GM23338 (cell line): ENCODE results near the gene RALBP1. TPM values are rescaled to one million over a fixed set of nuclear protein-coding genes. Genes with fewer than 3 reads are reported as not detected.

ENCODE experiments used
- ATAC-seq: fragments of 200-7000 bp; cut with Tn5 transposase; 3 replicates; pipeline ENCODE4 v1.9.1; 2020
- DNase-seq: peaks from one replicate; pipeline ENCODE4 v3.0.0-alpha.2; 2015; ENCODE audit warnings: low spot score
- H2AFZ ChIP-seq: fragments of 200-600 bp; sonication (generic); 2 replicates; pipeline ENCODE4 v1.8.0; 2016; ENCODE audit warnings: antibody characterized with exemption, mild to moderate bottlenecking, moderate library complexity
- H3F3A ChIP-seq: fragments of 200-600 bp; sonication (generic); replicated peaks from 2 replicates; pipeline ENCODE4 v1.8.0; 2017; ENCODE audit warnings: antibody characterized with exemption, mixed run types, low read depth
- H3K27ac ChIP-seq: fragments of 200-600 bp; sonication (generic); 2 replicates; pipeline ENCODE4 v1.6.1; 2016; ENCODE audit warnings: low read depth
- H3K27me3 ChIP-seq: fragments of 200-600 bp; sonication (generic); 2 replicates; pipeline ENCODE4 v1.8.0; 2016; ENCODE audit warnings: mild to moderate bottlenecking, mixed run types, moderate library complexity; ENCODE audit not compliant: insufficient read depth
- H3K36me3 ChIP-seq: fragments of 200-600 bp; sonication (generic); 2 replicates; pipeline ENCODE4 v1.8.0; 2016; ENCODE audit warnings: mild to moderate bottlenecking; ENCODE audit not compliant: insufficient read depth
- H3K4me1 ChIP-seq: fragments of 200-600 bp; sonication (generic); 2 replicates; pipeline ENCODE4 v1.8.0; 2016; ENCODE audit warnings: mild to moderate bottlenecking, moderate library complexity; ENCODE audit not compliant: insufficient read depth
- H3K4me2 ChIP-seq: fragments of 200-600 bp; sonication (generic); 2 replicates; pipeline ENCODE4 v1.7.1; 2017; ENCODE audit warnings: mixed run types
- H3K4me3 ChIP-seq: fragments of 200-600 bp; sonication (generic); 2 replicates; pipeline ENCODE4 v1.6.1; 2016; ENCODE audit warnings: mixed run types
- H3K79me2 ChIP-seq: fragments of 200-600 bp; sonication (generic); replicated peaks from 2 replicates; pipeline ENCODE4 v1.8.0; 2017; ENCODE audit warnings: mild to moderate bottlenecking; ENCODE audit not compliant: insufficient read depth
- H3K9me2 ChIP-seq: fragments of 200-600 bp; sonication (generic); 2 replicates; pipeline ENCODE4 v1.8.0; 2017; ENCODE audit not compliant: insufficient read depth
- H4K20me1 ChIP-seq: fragments of 200-600 bp; sonication (generic); replicated peaks from 2 replicates; pipeline ENCODE4 v1.8.0; 2017; ENCODE audit warnings: mild to moderate bottlenecking; ENCODE audit not compliant: insufficient read depth
- H3K27ac Mint-ChIP-seq: 2 replicates; pipeline ENCODE4 v1.8.0; 2020; ENCODE audit warnings: inconsistent platforms, mild to moderate bottlenecking, moderate library complexity, mixed read lengths
- H3K27me3 Mint-ChIP-seq: 3 replicates; pipeline ENCODE4 v1.8.0; 2022; ENCODE audit warnings: low read depth, mild to moderate bottlenecking, moderate library complexity, mixed read lengths, inconsistent platforms; ENCODE audit not compliant: insufficient read depth, poor library complexity
- H3K36me3 Mint-ChIP-seq: 3 replicates; pipeline ENCODE4 v1.8.0; 2021; ENCODE audit warnings: low read depth, mild to moderate bottlenecking, inconsistent platforms, moderate library complexity, mixed read lengths
- H3K4me1 Mint-ChIP-seq: 3 replicates; pipeline ENCODE4 v1.8.0; 2020; ENCODE audit warnings: mild to moderate bottlenecking, inconsistent platforms, mixed read lengths
- H3K4me3 Mint-ChIP-seq: 3 replicates; pipeline ENCODE4 v1.8.0; 2021; ENCODE audit warnings: moderate library complexity, mild to moderate bottlenecking, inconsistent platforms, mixed read lengths
- H3K9me3 Mint-ChIP-seq: 3 replicates; pipeline ENCODE4 v1.8.0; 2020; ENCODE audit warnings: moderate library complexity, mild to moderate bottlenecking, inconsistent platforms, mixed read lengths
- CREB1 ChIP-seq: fragments of 250-450 bp; sonication (Bioruptor Pico); IDR thresholded peaks from 2 replicates; pipeline ENCODE4 v1.5.0; 2020; ENCODE audit warnings: low read depth, mild to moderate bottlenecking, moderate library complexity
- ETS1 ChIP-seq: IDR thresholded peaks from 2 replicates; pipeline ENCODE4 v1.6.1; 2016; ENCODE audit warnings: antibody characterized with exemption
- EZH2 ChIP-seq: fragments of 200-600 bp; sonication (generic); IDR thresholded peaks from one replicate; pipeline ENCODE4 v1.8.0; 2017; ENCODE audit warnings: antibody characterized with exemption, mild to moderate bottlenecking, low read depth; ENCODE audit not compliant: unreplicated experiment
- EZH2phosphoT487 ChIP-seq: fragments of 200-600 bp; sonication (generic); IDR thresholded peaks from one replicate; pipeline ENCODE4 v1.8.1; 2018; ENCODE audit warnings: antibody characterized with exemption; ENCODE audit not compliant: unreplicated experiment
- JUNB ChIP-seq: IDR thresholded peaks from one replicate; pipeline ENCODE4 v1.6.1; 2016; ENCODE audit warnings: antibody characterized with exemption; ENCODE audit not compliant: unreplicated experiment
- NANOG ChIP-seq: IDR thresholded peaks from 2 replicates; pipeline ENCODE4 v1.6.1; 2016; ENCODE audit warnings: antibody characterized with exemption, borderline replicate concordance
- POLR2AphosphoS5 ChIP-seq: IDR thresholded peaks from 2 replicates; pipeline ENCODE4 v1.6.1; 2016; ENCODE audit warnings: antibody characterized with exemption, low read depth
- REST ChIP-seq: IDR thresholded peaks from one replicate; pipeline ENCODE4 v1.6.1; 2018; ENCODE audit warnings: antibody characterized with exemption; ENCODE audit not compliant: unreplicated experiment
- STAT1 ChIP-seq: IDR thresholded peaks from one replicate; pipeline ENCODE4 v1.6.1; 2016; ENCODE audit warnings: antibody characterized with exemption; ENCODE audit not compliant: unreplicated experiment
- ZNF114 ChIP-seq: fragments of 250-450 bp; sonication (Bioruptor Pico); IDR thresholded peaks from 2 replicates; pipeline ENCODE4 v1.5.0; 2020; ENCODE audit warnings: mild to moderate bottlenecking, moderate library complexity
- ZNF331 ChIP-seq: fragments of 250-450 bp; sonication (Bioruptor Pico); IDR thresholded peaks from 2 replicates; pipeline ENCODE4 v1.5.0; 2020; ENCODE audit warnings: low read depth, mild to moderate bottlenecking, moderate library complexity
- ZNF462 ChIP-seq: fragments of 250-450 bp; sonication (Bioruptor Pico); IDR thresholded peaks from 2 replicates; pipeline ENCODE4 v1.5.0; 2020; ENCODE audit warnings: mild to moderate bottlenecking, moderate library complexity
- polyA plus RNA-seq: library from polyadenylated mRNA; unstranded; fragments of >200 nt; fragmentation: Nextera tagmentation; extraction: Ambion mirVana; gene quantifications from 2 replicates; pipeline ENCODE4 v1.2.1, GENCODE V29; 2016
- total RNA-seq: library from RNA; depleted of rRNA; stranded (reverse); fragments of >200 nt; shearing (Covaris generic); gene quantifications from 2 replicates; pipeline ENCODE4 v1.2.3, GENCODE V29; 2014
- TF ChIP-seq, protein P1 (sequence below), 2 experiments: fragments of 200-600 bp in 1 of 2; sonication (generic) in 1 of 2; conservative IDR thresholded peaks; 2 replicates each; pipeline versions ENCODE4 v1.5.1 to v1.6.1; 2016 to 2017; ENCODE audit warnings: antibody characterized with exemption in 2 of 2, low read depth in 2 of 2, mild to moderate bottlenecking in 2 of 2, moderate library complexity in 1 of 2

Gene RALBP1
- total and polyA plus RNA-seq, 2 experiments from 2014 or later: 80.9 to 103 TPM

GRCh38 chr18:9453283-9453682, 22.0 kb upstream of the RALBP1 start:
- ATAC-seq (no peak), DNase-seq (no peak)
- Mint-ChIP-seq H3K27me3 (peaks cover 1% of the 10 kb centered on the region), H3K9me3 (peaks cover 16% of the 10 kb centered on the region), H3K4me1 (no peaks in the 10 kb centered on the region; the same call in 1 of the 3 replicates), H3K27ac (no peak overlapping the region), H3K4me3 (no peak overlapping the region), H3K36me3 (peaks cover 10% of the 10 kb centered on the region)
- Histone ChIP-seq H2AFZ (no peak overlapping the region), H3K4me3 (no peak overlapping the region), H3K27ac (no peak overlapping the region), H3F3A (no peaks in the 10 kb centered on the region; the same call in 1 of the 2 replicates), H3K36me3 (no peaks in the 10 kb centered on the region), H3K27me3 (no peaks in the 10 kb centered on the region), H3K4me2 (no peak overlapping the region), H3K9me2 (0 out of 2 replicates have a peak, but pooled peaks cover 3% of the 10 kb centered on the region), H4K20me1 (no peaks in the 10 kb centered on the region), H3K4me1 (no peaks in the 10 kb centered on the region), H3K79me2 (no peaks in the 10 kb centered on the region)
- TF ChIP-seq NANOG: no peak
- no peak for TF ChIP-seq ZNF114 (CRISPR knock-in tag)
- TF ChIP-seq ETS1: no peak
- TF ChIP-seq CREB1 (CRISPR knock-in tag): no peak
- no peak for TF ChIP-seq EZH2phosphoT487
- no peak for TF ChIP-seq STAT1
- no peak for TF ChIP-seq REST
- TF ChIP-seq POLR2AphosphoS5: no peak
- no peak for TF ChIP-seq JUNB
- no peak for TF ChIP-seq ZNF462 (CRISPR knock-in tag)
- TF ChIP-seq ZNF331 (CRISPR knock-in tag): no peak
- no peak for TF ChIP-seq EZH2
- TF ChIP-seq, protein P1, sequence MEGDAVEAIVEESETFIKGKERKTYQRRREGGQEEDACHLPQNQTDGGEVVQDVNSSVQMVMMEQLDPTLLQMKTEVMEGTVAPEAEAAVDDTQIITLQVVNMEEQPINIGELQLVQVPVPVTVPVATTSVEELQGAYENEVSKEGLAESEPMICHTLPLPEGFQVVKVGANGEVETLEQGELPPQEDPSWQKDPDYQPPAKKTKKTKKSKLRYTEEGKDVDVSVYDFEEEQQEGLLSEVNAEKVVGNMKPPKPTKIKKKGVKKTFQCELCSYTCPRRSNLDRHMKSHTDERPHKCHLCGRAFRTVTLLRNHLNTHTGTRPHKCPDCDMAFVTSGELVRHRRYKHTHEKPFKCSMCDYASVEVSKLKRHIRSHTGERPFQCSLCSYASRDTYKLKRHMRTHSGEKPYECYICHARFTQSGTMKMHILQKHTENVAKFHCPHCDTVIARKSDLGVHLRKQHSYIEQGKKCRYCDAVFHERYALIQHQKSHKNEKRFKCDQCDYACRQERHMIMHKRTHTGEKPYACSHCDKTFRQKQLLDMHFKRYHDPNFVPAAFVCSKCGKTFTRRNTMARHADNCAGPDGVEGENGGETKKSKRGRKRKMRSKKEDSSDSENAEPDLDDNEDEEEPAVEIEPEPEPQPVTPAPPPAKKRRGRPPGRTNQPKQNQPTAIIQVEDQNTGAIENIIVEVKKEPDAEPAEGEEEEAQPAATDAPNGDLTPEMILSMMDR (conservative IDR thresholded peaks at IDR 0.05; ENCODE audit: low read depth in 2 of 2): no peak
